GM19452 (cell line): Measurements from ENCODE around the gene SLFN14.
A peak's percentile ranks its signal among the peaks of the same experiment; 100 is the strongest.
"Not testable (repeated sequence)": the region's sequence is repeated elsewhere in the genome, so short reads cannot be mapped to it uniquely, and the experiment has no call there.

Source experiments
- ATAC-seq: cut with Tn5 transposase; IDR thresholded peaks from one replicate; pipeline ENCODE4 v1.9.1; 2021; ENCODE audit not compliant: unreplicated experiment

Gene SLFN14

DNA sequence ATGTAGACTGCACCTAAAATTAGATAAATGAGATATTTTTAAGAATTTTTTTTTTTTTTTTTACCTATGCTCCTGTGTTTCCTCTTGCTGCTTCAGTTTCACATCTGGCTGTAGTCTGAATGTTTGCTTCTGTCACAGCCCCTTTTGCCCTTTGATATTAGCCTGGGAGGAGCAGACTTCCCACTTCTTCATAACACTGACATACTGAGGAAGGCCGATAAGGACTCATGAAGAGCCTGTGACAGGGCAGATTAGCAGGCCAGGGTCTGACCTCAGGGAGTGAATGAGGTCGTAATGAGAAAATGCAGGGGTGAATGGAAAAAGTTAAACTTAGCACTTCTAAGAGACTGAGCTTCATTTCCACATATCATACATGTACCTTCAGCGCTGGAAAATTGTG is at the start of gene SLFN14:
Gene SLFN14 (minus strand): TSS at position 117 of the 400 bp plus-strand sequence. CDS start 2,757 bp downstream, outside the sequence.
- ATAC-seq, result no peak

DNA sequence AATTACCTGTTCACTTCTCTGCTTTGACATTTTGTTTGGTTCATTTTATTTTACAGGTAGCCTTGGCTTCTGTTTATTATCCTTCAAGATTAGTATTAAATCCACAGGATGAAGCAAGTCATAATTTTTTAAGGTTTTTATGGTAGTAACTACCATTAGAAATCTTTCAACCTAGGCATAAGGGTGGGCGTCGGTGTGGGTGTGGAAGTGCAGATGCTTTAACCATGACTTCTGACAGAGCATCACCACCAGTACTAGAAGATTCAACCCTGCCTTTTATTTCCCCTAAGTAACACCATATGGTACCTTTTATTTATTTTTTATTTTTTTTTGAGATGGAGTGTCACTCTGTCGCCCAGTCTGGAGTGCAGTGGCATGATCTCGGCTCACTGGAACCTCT is 49.2 kb upstream of the SLFN14 start:
- no peak for ATAC-seq

DNA sequence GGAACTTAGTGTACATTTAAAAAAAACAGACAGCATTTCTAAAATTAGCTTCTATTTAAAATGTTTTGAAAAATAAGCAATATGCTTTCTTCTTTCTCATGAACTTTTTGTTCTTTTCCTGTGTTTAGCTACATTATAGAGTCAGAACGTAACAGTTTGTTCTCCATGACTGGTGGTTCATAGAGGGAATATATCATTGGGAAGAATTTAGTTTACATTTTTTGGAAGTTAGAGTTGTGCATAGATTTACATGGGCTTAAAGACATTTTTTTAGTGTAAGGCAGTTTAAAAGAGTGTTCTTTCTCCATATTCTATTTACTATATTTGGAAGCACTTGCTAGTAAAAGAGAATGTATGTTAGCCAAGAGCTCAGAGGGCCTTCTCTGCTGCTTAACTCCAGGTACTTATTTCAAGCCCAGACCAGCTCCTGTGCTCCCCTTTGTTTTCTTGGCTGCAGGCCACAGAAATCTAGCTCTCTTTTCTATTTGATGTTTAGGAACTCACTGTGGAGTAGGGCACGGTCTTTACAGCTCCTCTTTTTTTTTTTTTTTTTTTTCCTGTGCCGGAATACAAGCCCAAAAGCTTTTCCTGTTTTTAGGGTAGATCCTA is 46.7 kb upstream of the SLFN14 start:
- ATAC-seq, result no peak

DNA sequence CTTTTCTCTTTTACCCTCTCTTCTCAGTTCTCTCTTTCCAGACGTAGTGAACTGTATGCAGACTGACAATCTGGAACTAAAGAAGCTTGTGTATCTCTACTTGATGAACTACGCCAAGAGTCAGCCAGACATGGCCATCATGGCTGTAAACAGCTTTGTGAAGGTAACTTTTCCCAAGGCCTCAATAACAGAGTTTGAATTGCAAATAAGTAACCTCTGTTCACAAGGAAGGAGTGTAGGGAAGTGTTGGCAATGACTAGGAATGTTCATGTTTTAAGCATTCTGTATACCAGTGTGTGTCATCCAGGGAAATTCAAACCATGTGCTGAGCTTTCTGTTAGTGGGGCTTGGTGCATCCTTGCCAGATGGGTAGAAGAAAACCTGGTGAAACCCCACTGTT is 45.1 kb upstream of the SLFN14 start:
- no peak for ATAC-seq

DNA sequence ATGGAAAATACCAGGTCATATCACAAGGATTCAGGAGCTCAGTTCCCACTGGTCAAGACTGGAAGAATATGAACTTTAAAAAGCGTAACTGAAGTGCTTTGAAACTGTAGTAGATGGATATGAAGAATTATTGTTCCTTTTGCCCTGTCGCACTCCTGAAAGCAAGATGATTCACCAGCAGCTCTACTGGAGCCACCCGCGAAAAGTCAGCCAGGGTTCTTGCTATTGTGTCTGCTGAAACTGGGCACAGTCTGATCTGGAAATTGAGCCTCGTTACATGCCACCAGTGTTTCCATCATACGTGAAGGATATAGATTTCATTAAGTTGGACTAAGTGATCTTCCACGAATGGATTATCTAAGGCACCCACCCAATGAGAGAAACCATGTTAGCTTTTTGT is 43.1 kb upstream of the SLFN14 start:
- ATAC-seq, result no peak

DNA sequence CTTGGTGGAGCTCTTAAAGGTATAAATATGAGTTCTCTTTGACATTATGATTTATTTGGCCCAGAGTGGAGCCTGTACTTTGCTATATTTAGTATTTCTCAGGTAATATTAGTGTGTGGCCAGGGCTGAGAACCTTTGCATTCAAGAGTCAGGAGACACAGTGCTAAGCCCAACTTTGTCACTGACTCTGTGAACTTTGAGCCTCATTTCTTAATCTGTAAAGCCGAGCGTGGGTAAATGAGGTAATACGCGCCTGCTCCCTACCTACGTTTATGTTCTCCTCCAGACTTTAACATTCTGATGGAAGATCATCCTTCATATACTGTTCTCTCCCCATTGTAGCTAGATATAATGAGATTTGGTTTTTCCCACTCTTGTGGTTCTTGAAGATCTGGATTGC is 37.0 kb upstream of the SLFN14 start:
- no peak for ATAC-seq

DNA sequence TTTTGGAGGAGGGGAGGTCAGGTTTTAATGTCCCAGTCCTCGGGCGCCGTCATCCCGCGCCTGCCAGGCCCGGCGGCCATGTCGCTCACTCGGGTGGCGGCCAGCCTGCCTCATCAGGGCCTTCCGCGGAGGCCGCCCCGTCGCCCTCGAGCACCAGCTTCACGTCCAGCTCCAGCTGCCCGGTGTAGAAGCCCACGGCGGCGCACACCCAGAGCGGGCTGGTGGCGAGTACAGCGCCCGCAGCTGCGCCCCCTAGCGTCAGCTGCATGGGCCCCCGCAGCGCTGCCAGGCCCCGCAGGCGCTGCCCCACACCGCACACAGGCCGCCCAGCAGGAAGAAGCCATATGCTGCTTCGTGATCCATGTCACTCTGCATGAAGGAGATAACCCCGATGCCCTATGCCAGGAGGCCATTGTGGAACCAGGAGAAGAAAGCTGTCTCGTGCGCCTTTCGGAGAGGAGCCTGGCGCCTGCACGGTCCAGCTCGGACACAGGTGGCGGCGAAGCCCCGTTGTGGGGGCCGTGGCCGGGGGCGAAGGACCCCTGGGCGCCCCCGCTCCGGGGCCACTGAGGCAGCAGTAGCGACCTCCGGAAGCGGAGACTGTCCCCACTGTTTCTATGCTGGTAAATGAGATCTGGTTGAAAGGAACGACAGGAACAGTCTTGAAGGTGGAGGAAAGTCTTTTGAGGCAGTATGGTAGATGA is 36.1 kb upstream of the SLFN14 start:
- no peak for ATAC-seq

DNA sequence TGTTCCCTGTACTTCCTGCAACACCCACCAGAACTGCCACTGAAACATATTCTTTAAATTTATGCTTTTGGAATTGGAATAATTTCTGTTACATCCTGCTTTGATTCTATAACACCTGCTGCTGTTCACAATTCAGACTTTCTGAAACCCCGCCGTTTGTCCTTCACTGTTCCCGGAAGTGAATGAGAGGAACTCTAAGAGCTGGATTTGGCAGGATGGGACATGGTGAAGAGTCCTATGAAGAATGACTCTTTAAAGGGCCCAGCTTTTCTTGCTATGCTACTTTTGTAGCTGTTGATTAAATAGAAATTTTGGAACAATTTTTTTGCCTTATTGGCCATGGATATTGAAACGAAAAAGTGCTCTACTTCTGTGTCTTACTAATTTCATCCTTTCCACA is 35.5 kb upstream of the SLFN14 start:
- no peak for ATAC-seq

DNA sequence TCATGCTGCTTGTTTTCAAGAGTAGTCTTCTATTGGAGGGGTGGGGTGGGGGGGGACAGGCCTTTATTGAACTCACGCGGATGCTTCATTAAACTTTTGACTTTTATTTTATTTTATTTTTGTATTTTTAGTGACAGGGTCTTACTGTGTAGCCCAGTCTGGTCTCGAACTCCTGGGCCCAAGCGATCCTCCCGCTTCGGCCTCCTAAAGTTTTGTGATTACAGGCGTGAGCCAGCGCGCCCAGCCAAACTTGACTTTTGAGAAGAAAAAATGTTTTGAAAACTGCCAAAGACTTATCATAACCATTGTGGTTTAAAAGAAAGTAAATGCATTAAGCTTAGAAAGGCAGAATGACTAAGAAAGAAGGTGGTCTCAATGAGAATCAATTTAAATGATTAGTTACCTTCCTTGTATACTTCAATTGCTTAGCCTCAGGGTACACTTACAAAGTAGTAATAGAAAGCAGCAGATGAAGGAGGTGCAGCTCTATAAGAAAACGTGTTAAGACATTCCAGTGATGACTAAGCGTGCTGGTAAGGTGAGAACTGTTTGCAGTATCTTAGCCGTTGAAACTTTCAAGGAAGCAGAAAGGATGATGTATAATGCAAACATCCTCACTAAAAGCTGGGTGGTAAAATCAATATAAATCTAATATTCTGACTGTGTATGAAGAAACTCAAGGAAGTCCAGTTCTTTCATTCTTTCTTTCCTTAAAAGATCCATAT is 27.7 kb upstream of the SLFN14 start:
- ATAC-seq, result no peak

DNA sequence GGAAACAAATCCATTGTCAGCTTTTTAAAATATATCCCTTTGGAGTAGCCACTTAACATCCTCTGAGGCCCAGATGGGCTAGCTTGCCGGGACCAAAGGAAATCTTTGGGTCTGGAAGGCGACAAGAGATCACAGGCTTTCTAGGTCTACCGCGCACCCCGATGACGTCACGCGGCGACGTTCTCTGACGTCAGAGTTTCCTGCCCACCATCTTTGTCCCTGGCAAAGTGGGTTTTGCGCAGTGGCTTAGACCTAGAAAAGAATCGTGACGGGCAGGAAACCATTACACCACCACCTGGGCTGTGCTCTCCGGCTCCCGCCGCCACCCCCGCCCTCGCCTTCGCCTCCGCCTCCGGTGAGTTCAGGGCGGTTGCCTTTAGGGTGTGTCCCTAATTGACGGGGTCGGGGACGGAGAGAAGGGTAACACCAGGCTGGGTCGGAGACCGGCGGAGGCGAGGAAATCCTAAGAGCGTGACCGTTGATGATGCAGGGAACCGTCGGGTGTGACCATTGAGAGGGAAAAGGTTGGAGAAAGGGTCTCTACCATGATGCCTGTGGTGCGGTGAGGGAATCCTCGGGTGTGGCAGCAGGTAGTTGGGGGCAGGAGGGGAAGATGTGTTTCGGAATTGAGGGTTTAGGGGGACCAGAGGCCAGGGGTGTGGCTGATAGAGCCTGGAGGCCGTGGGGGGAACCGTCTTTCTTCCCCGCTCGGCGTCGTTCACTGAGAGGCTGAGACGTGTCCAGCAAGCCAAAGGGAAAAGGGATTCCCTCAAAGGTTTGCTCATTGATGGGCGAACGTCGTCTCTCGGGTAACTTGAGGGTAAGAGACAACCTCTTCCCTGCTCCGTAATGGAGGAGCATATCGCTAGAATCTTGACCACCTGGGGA is 26.7 kb upstream of the SLFN14 start, which contains the start of gene AP2B1:
Gene AP2B1 (plus strand): TSS at position 249 of the 888 bp plus-strand sequence. CDS start 6,709 bp downstream, outside the sequence.
- peak; percentile 86 for ATAC-seq

DNA sequence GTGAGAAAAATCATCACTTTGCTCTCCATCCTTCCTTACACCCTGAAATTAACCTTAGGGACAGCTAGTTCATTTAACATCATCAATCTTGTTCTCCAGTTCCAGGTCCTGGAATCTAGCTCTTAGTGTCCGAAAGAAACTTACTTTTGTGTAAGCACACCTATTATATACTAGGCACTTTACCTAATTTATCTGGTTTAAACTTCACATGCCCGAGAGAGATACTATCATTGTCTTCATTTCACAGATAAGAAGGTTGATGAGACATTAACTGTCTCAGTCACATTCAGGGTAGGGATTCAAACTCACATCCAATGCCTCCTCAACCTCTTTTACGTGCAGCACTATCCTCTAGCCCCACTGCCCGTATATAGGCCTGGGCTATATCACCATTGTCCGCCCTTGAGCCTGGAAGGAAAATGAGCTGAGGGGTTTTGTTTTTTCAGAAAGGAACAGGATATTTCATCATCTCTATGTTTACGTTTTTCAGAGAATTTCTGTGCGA is 26.0 kb upstream of the SLFN14 start:
- no peak for ATAC-seq

DNA sequence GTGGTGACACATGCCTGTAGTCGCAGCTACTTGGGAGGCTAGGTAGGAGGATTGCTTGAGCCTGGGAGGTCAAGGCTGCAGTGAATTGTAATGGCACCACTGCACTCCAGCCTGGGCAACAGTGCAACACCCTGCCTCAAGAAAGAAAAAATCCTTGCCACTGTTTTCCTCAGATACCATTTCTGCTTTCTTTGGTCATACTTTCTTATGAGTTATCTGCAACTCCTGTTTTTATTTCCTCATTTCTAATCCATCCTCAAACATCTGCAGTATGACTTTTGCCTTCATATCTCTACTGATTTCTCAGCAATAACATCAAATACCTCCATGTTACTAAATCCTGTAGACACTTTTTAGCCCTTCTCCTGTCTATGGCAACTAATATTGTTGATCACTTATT is 23.4 kb upstream of the SLFN14 start:
- ATAC-seq, result no peak

DNA sequence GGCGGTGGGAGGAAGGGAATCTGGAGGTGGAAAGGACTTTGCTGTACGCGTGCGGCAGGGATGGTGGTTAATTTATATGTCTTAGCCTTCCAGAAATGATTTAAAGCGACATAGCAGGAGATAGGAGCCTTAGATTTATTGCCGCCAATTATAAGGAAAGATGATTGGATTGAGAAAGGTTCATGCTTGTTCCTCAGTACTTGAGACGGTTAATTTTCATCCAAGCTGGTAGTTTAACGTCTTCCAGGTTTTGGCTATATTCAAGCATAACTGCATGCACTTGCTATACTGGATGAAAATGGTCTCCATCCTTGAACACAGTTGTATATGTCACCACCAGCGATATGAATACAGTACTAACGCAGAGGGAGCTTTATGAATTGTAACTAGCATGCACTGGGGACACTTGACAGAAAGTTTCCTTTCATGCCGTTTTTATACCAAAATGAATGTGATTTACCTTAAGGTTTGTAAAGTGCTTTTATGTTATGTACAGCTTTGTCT is 18.4 kb upstream of the SLFN14 start:
- no peak for ATAC-seq

DNA sequence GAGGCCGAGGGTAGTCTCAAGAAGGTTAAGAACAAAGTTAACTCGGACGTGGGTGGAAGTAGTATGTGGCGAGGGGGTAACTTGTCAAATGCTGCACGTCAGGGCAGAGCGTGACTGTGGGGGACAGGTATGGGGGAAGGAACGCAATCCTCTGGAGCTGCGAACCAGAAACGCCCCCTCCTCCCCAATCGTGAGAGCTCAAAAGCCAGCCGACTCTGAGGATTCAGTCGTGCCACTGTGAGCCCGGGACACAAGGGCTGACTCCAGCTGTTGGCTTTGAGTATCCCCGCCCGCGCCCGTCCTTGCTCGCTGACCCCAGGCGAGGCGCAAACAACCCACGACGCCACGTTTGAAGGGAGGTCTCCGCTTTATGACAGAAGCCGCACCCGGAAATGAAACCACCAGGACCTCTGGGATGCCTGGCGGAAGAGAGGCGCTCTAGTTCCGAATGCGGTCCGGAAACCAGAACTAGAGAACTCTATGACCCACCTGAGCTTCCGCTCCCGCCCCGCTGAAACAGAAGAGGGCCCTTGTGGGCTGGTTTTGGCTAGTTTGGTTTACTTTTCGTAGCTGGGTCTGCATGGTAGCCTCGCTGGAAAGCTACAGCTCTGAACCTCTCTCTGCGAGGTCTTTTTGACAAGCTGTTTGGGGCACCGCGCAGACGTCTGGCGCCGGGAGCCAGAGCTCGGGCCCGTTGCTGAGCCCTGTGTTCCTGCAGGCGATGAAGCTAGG is 17.7 kb upstream of the SLFN14 start, which contains the start of gene PEX12:
Gene PEX12 (minus strand): TSS at position 375 of the 732 bp plus-strand sequence. CDS start 550 bp downstream, outside the sequence.
- peak; percentile 80 for ATAC-seq

DNA sequence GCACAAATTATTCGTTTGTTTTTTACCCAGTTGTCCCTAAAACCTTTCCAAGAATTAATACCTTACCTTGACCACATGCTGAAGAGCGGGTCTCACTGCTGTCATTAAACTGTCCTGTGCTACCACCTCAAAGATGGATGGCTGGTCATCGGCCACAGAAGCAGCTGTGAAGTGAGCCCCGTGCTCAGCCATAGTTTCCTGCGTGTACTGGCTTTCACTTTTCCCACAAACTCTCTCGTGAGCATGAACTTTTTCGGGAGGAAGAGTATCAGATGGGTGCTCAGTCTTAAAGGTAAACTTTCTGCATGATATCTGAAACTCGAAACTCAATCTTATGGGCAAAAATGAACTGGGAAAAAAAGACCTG is 17.2 kb upstream of the SLFN14 start:
- no peak for ATAC-seq

DNA sequence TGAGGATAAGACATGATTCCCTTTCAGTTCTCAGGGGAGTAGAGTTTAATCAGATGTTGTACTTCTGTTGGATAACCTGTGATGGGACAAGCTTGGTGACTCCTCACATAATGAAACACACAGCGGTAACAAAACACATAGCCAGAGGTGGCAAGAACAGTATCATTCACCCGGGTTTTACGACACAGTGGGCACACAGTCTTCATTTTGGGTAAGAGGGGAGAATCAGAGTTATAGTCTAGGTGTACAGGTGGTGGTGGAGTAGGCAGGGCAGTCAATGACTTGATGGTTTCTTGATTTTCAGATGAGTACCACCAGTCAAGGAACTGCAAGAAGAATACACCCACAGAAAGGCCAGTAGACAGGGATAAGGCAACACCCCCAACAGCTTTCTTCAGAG is 15.1 kb upstream of the SLFN14 start:
- no peak for ATAC-seq

DNA sequence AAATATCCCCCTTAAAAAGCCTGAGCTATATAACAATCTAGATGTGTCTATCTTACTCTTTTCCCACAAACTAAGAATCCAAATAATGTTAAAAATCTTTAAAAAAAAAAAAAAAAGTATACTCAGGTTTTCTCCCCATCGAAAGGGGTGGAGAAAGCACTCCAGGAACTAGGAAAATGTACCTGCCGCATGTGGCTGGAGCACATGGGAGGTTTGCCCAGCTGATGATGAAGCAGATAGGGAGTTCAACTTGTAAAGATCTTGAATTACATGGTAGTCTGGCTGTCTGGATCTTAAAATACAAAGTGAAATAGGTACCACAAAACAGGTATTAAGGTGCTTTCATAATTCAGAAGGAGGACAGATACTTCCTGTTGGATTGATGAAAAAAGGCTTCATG is 8.8 kb upstream of the SLFN14 start:
- ATAC-seq, result no peak

DNA sequence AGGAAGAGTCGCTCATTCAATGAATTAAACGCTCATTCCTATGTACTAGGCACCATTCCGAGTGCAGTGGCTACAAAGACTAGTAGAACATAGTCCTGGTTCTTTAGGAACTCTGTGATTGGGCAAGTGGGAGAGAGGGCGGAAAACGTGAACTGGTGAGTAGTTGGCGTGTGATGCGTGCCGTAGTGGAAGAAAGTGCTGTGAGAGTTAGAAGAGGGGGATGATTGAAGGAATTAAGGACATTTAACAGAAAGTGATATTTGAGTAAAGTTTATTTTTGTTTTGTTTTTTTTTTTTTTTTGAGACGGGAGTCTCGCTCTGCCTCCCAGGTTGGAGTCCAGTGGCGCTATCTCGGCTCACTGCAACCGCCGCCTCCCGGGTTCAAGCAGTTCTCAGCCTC is 7.9 kb upstream of the SLFN14 start:
- ATAC-seq, result no peak

DNA sequence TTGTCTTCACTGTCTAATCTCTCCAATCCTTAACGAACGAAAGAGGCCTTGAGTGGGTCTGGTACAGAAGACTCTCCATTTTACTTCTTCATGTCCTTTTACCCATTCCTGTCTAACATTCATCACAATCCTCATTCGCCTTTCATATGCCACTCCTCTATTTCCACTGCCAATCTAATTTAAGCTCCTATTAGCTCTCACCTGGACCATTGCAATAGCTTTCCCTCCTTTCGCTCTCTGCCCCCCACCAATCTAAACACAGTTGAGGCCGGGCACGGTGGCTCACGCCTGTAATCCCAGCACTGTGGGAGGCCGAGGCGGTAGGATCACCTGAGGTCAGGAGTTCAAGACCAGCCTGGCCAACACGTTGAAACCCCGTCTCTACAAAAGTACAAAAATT is 6.3 kb upstream of the SLFN14 start:
- no peak for ATAC-seq

DNA sequence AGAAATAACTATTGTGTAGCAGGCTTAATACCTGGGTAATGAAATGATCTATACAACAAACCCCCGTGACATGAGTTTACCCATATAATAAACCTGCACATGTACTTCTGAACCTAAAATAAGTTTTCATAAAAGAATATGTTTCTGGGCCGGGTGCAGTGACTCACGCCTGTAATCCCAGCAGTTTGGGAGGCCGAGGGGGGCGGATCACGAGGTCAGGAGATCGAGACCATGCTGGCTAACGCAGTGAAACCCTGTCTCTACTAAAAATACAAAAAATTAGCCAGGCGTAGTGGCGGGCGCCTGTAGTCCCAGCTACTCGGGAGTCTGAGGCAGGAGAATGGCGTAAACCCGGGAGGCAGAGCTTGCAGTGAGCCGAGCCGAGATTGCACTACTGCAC is 2.6 kb upstream of the SLFN14 start:
- ATAC-seq, result not testable (repeated sequence)
